H1 (cell line): ENCODE results near the gene GTF2H3. TPM values are rescaled to one million over a fixed set of nuclear protein-coding genes. Genes with fewer than 3 reads are reported as not detected.

Experiments used
- CTCF ChIA-PET: fragments of 300-600 bp; sonication (Branson Sonifier 250); formaldehyde crosslinking; loops from one replicate; lab custom pipeline; 2021; ENCODE audit not compliant: partially characterized antibody; lab: Charles Lee
- POLR2A ChIA-PET: fragments of 300-600 bp; sonication (Branson Sonifier 250); formaldehyde crosslinking; loops from one replicate; lab custom pipeline; 2021; ENCODE audit warnings: inconsistent platforms; ENCODE audit not compliant: partially characterized antibody; lab: Charles Lee
- DNase-seq, 2 experiments: peaks; one replicate each; pipeline versions ENCODE4 v3.0.0 to v3.0.0-alpha.2; 2010 to 2022; ENCODE audit warnings: low spot score in 2 of 2, low read depth in 1 of 2, mixed read lengths in 1 of 2
- FAIRE-seq: peaks from 2 replicates; lab custom pipeline; 2011; peaks lifted over from hg19 to GRCh38; lab: Jason Lieb, UNC
- H2AFZ ChIP-seq: 2 replicates; pipeline ENCODE4 v1.8.1; 2012; ENCODE audit warnings: low read length, inconsistent platforms
- H2AK5ac ChIP-seq: 2 replicates; pipeline ENCODE4 v1.6.1; 2013; ENCODE audit warnings: low read depth, low read length
- H2BK120ac ChIP-seq: replicated peaks from 2 replicates; pipeline ENCODE3; 2013; ENCODE audit warnings: low read depth, low read length, inconsistent platforms
- H2BK12ac ChIP-seq: 2 replicates; pipeline ENCODE4 v1.6.1; 2013; ENCODE audit warnings: low read depth, low read length
- H2BK15ac ChIP-seq: 2 replicates; pipeline ENCODE4 v1.6.1; 2013; ENCODE audit warnings: low read length
- H2BK20ac ChIP-seq: 2 replicates; pipeline ENCODE4 v1.6.1; 2013; ENCODE audit warnings: low read length
- H2BK5ac ChIP-seq: 2 replicates; pipeline ENCODE4 v1.6.1; 2013; ENCODE audit warnings: low read depth, low read length
- H3K14ac ChIP-seq: 2 replicates; pipeline ENCODE4 v1.6.1; 2013; ENCODE audit warnings: inconsistent platforms; ENCODE audit not compliant: insufficient read length
- H3K18ac ChIP-seq: 2 replicates; pipeline ENCODE4 v1.6.1; 2013; ENCODE audit warnings: low read length; ENCODE audit errors: extremely low read depth
- H3K23ac ChIP-seq: 2 replicates; pipeline ENCODE4 v1.6.1; 2013; ENCODE audit warnings: inconsistent platforms; ENCODE audit not compliant: insufficient read length
- H3K23me2 ChIP-seq: 2 replicates; pipeline ENCODE4 v1.6.1; 2013; ENCODE audit warnings: low read depth, low read length
- H3K27ac ChIP-seq: 2 replicates; pipeline ENCODE4 v1.6.1; 2011; ENCODE audit warnings: low read depth, low read length, inconsistent platforms
- H3K27me3 ChIP-seq, 4 experiments: replicated peaks in 1 of 4; 1 replicate in 1 of 4; 2 replicates in 3 of 4; pipeline versions ENCODE4 v1.6.1 to v1.8.1; 2011 to 2013; ENCODE audit warnings: low read length in 3 of 4, mild to moderate bottlenecking in 3 of 4, inconsistent platforms in 2 of 4, mixed read lengths in 2 of 4, moderate library complexity in 1 of 4; ENCODE audit not compliant: control insufficient read depth in 3 of 4, insufficient read depth in 3 of 4; ENCODE audit errors: extremely low read depth in 1 of 4
- H3K36me3 ChIP-seq, 4 experiments: 2 replicates each; pipeline versions ENCODE4 v1.6.1 to v1.8.1; 2011 to 2013; ENCODE audit warnings: mild to moderate bottlenecking in 4 of 4, low read length in 3 of 4, moderate library complexity in 2 of 4, control low read depth in 1 of 4, inconsistent platforms in 1 of 4; ENCODE audit not compliant: insufficient read depth in 4 of 4, control insufficient read depth in 2 of 4
- H3K4ac ChIP-seq: replicated peaks from 2 replicates; pipeline ENCODE3; 2013; ENCODE audit warnings: low read length, low read depth, mixed read lengths, inconsistent platforms; ENCODE audit not compliant: insufficient read length
- H3K4me1 ChIP-seq, 4 experiments: replicated peaks in 1 of 4; 1 replicate in 1 of 4; 2 replicates in 3 of 4; pipeline versions ENCODE4 v1.6.1 to v1.8.1; 2011 to 2013; ENCODE audit warnings: low read length in 3 of 4, inconsistent platforms in 2 of 4, mixed read lengths in 1 of 4; ENCODE audit not compliant: insufficient read depth in 4 of 4, control insufficient read depth in 3 of 4
- H3K4me2 ChIP-seq, 2 experiments: 2 replicates each; pipeline versions ENCODE4 v1.6.1 to v1.8.1; 2011 to 2013; ENCODE audit warnings: low read depth in 2 of 2, low read length in 2 of 2, control low read depth in 1 of 2, inconsistent platforms in 1 of 2, mild to moderate bottlenecking in 1 of 2; ENCODE audit not compliant: insufficient read depth in 1 of 2
- H3K4me3 ChIP-seq, 4 experiments: fragments of 200-600, 300-600 bp in 1 of 4; sonication (generic), shearing (Covaris generic), sonication (Bioruptor Twin) in 1 of 4; 2 replicates each; pipeline versions ENCODE4 v1.5.1 to v1.8.1; 2011 to 2016; ENCODE audit warnings: low read length in 4 of 4, low read depth in 3 of 4, control low read depth in 2 of 4, inconsistent platforms in 2 of 4, mild to moderate bottlenecking in 2 of 4, mixed read lengths in 1 of 4, moderate library complexity in 1 of 4; ENCODE audit not compliant: insufficient read depth in 2 of 4; ENCODE audit errors: extremely low read depth in 1 of 4
- H3K56ac ChIP-seq: replicated peaks from 2 replicates; pipeline ENCODE3; 2013; ENCODE audit warnings: low read depth, mild to moderate bottlenecking, mixed read lengths, low read length, inconsistent platforms; ENCODE audit not compliant: insufficient read length
- H3K79me1 ChIP-seq: 2 replicates; pipeline ENCODE4 v1.6.1; 2013; ENCODE audit warnings: low read depth, low read length, control low read depth
- H3K79me2 ChIP-seq, 2 experiments: 2 replicates each; pipeline versions ENCODE4 v1.6.1 to v1.8.1; 2012 to 2013; ENCODE audit warnings: low read length in 2 of 2, mild to moderate bottlenecking in 2 of 2, inconsistent platforms in 1 of 2; ENCODE audit not compliant: insufficient read depth in 2 of 2, control insufficient read depth in 1 of 2
- H3K9ac ChIP-seq, 4 experiments: replicated peaks in 1 of 4; 1 replicate in 1 of 4; 2 replicates in 3 of 4; pipeline versions ENCODE4 v1.6.1 to v1.8.1; 2011 to 2013; ENCODE audit warnings: low read depth in 3 of 4, low read length in 3 of 4, control low read depth in 2 of 4, mild to moderate bottlenecking in 2 of 4, moderate library complexity in 2 of 4, inconsistent platforms in 1 of 4; ENCODE audit errors: extremely low read depth in 1 of 4
- H3K9me3 ChIP-seq, 2 experiments: 2 replicates each; pipeline versions ENCODE4 v1.6.1 to v1.8.1; 2012 to 2013; ENCODE audit warnings: mild to moderate bottlenecking in 2 of 2, moderate library complexity in 2 of 2, control low read depth in 1 of 2, inconsistent platforms in 1 of 2, low read depth in 1 of 2, low read length in 1 of 2, mixed read lengths in 1 of 2; ENCODE audit not compliant: insufficient read depth in 2 of 2
- H4K20me1 ChIP-seq, 2 experiments: replicated peaks in 1 of 2; 2 replicates each; pipeline versions ENCODE3 to v1.8.1; 2011 to 2013; ENCODE audit warnings: inconsistent platforms in 2 of 2, low read length in 2 of 2, mild to moderate bottlenecking in 1 of 2; ENCODE audit not compliant: insufficient read depth in 2 of 2, control insufficient read depth in 1 of 2
- H4K5ac ChIP-seq: 2 replicates; pipeline ENCODE4 v1.6.1; 2013; ENCODE audit warnings: low read length, low read depth, mixed read lengths, inconsistent platforms; ENCODE audit not compliant: insufficient read length
- H4K8ac ChIP-seq: 2 replicates; pipeline ENCODE4 v1.8.0; 2013; ENCODE audit warnings: mild to moderate bottlenecking, moderate library complexity, low read length, inconsistent platforms; ENCODE audit not compliant: insufficient read depth; ENCODE audit errors: extremely low read depth
- H4K91ac ChIP-seq: replicated peaks from 2 replicates; pipeline ENCODE3; 2013; ENCODE audit warnings: low read length, mixed read lengths, inconsistent platforms; ENCODE audit not compliant: insufficient read length
- ASH2L ChIP-seq: fragments of 200-600, 300-600 bp; sonication (generic); IDR thresholded peaks from one replicate; pipeline ENCODE4 v1.7.1; 2017; ENCODE audit warnings: low read length
- CHD1 ChIP-seq: IDR thresholded peaks from 2 replicates; pipeline ENCODE4 v1.6.1; 2012; ENCODE audit warnings: low read depth, low read length, improper control_type of control experiment
- CHD2 ChIP-seq: IDR thresholded peaks from 2 replicates; pipeline ENCODE4 v1.6.1; 2012; ENCODE audit warnings: low read length, improper control_type of control experiment
- CTBP2 ChIP-seq: IDR thresholded peaks from 2 replicates; pipeline ENCODE4 v1.7.0; 2011; ENCODE audit warnings: borderline replicate concordance, mild to moderate bottlenecking, moderate library complexity, mixed read lengths, low read length; ENCODE audit not compliant: insufficient read depth, insufficient read length
- CTCF ChIP-seq, 3 experiments: IDR thresholded peaks; 1 replicate in 2 of 3; 2 replicates in 1 of 3; pipeline versions ENCODE4 v1.5.1 to v1.6.1; 2011; ENCODE audit warnings: low read length in 3 of 3, mild to moderate bottlenecking in 3 of 3, inconsistent platforms in 2 of 3, low read depth in 1 of 3, moderate library complexity in 1 of 3; ENCODE audit not compliant: insufficient read depth in 1 of 3; ENCODE audit errors: control extremely low read depth in 1 of 3
- EP300 ChIP-seq, 2 experiments: IDR thresholded peaks; 1 replicate in 1 of 2; 2 replicates in 1 of 2; pipeline ENCODE4 v1.6.1; 2011 to 2012; ENCODE audit warnings: low read depth in 2 of 2, low read length in 2 of 2, mild to moderate bottlenecking in 2 of 2, borderline replicate concordance in 1 of 2, inconsistent platforms in 1 of 2, moderate library complexity in 1 of 2
- KDM1A ChIP-seq: fragments of 200-600, 300-600 bp; sonication (generic); IDR thresholded peaks from 2 replicates; pipeline ENCODE4 v1.7.1; 2016; ENCODE audit warnings: mild to moderate bottlenecking, low read length, borderline replicate concordance
- SIX5 ChIP-seq: IDR thresholded peaks from 2 replicates; pipeline ENCODE4 v1.6.1; 2011; ENCODE audit warnings: mild to moderate bottlenecking, low read depth, low read length
- SP2 ChIP-seq: IDR thresholded peaks from 2 replicates; pipeline ENCODE4 v1.6.1; 2012; ENCODE audit warnings: mild to moderate bottlenecking, low read length, inconsistent platforms
- SUZ12 ChIP-seq: fragments of 200-600 bp; sonication (generic); IDR thresholded peaks from 2 replicates; pipeline ENCODE4 v1.6.1; 2012; ENCODE audit warnings: mild to moderate bottlenecking, inconsistent platforms, low read length, moderate library complexity, mixed read lengths
- TAF1 ChIP-seq: IDR thresholded peaks from 2 replicates; pipeline ENCODE4 v1.6.1; 2011; ENCODE audit warnings: mild to moderate bottlenecking, low read depth, low read length
- TCF12 ChIP-seq: IDR thresholded peaks from 2 replicates; pipeline ENCODE4 v1.6.1; 2011; ENCODE audit warnings: low read depth, mild to moderate bottlenecking, low read length
- WGBS, 2 experiments: shearing (Covaris generic) in 1 of 2; methylation state at CpG; one replicate each; pipeline versions ENCODE4 v1.1.6 to v1.1.7; 2013 to 2015; ENCODE audit warnings: low lambda C conversion rate in 2 of 2, mixed read lengths in 2 of 2, inconsistent platforms in 1 of 2, low coverage in 1 of 2, missing lambda C conversion rate in 1 of 2; ENCODE audit not compliant: insufficient replicate concordance in 2 of 2, insufficient coverage in 1 of 2, insufficient read length in 1 of 2; ENCODE audit errors: extremely low coverage in 1 of 2, missing lambda C conversion rate in 1 of 2; 5-methylcytosine and 5-hydroxymethylcytosine counted together
- polyA plus RNA-seq, 7 experiments: library from polyadenylated mRNA; depleted of rRNA in 3 of 7; stranded (reverse) in 5 of 7; unstranded in 2 of 7; fragments of >200 nt in 5 of 7; fragments of 200-250 nt in 2 of 7; gene quantifications; 1 replicate in 5 of 7; 2 replicates in 1 of 7; 4 replicates in 1 of 7; pipeline versions ENCODE4 v1.2.1 to v1.2.3, GENCODE V29; 2011 to 2013; ENCODE audit warnings: missing spikeins in 2 of 7, mixed read lengths in 2 of 7
- total RNA-seq: library from RNA; stranded (reverse); fragmentation: NEBNext Ultra II Directional; extraction: Animal tissue kit (Norgen Biotek cat#: 25700); gene quantifications from 2 replicates; pipeline ENCODE4 v1.2.1, GENCODE V29; 2021

GTF2H3 gene
- total and polyA plus RNA-seq, 2 of the 8 experiments (the other 6 are each of a cell fraction or from before 2014, with no cell fraction given) = 21.0 to 32.1 TPM

DNA sequence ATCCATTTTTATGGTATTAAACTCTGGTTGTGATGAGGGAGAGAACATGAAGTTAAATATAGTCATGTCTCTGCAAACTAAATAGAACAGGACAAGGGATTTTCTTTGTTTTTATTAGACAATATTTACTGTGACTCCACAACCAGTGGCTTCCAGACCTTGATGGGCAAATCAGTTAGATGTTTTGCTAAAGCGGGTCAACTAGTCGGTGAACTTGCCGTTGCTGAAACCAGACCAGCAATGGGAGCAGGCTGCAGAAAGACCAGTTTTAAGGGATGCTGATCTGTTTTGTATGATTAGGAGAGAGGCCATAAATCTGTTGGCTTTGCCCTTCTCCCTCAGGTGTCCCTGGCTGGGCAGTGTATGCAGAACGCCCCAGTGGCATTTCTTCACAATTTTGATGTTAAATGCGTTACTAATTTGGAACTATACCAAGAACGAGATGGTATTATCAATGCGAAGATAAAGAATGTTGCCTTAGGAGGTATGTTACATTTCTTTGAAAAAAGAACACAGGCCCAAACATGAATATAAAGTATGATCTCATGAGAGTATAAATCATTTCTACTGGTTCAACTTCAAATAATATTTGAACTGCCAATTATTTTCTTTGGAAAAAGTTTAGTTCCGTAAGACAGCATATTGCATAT, 56.7 kb downstream of the GTF2H3 start:
- no peaks in the 10 kb centered on the region for H3K9me3 ChIP-seq
- no peak overlapping the region for H3K18ac ChIP-seq
- no peak for DNase-seq
- no peak overlapping the region for H3K23ac ChIP-seq
- no peak overlapping the region for H2BK5ac ChIP-seq
- H3K14ac ChIP-seq = no peak overlapping the region
- no peaks in the 10 kb centered on the region for H3K79me2 ChIP-seq
- H3K4me2 ChIP-seq = no peak overlapping the region
- ChIA-PET POLR2A (no interaction called here), CTCF (no interaction called here)
- no peak overlapping the region for H3K4me3 ChIP-seq
- H4K20me1 ChIP-seq = peaks cover 0 to 2% of the 10 kb centered on the region in 2 experiments
- H3K27me3 ChIP-seq = no peaks in the 10 kb centered on the region
- TF ChIP-seq KDM1A (no peak), CHD1 (no peak), TAF1 (no peak), ASH2L (no peak), CTBP2 (no peak), SUZ12 (no peak), EP300 (IDR thresholded peaks at IDR 0.05; ENCODE audit: borderline replicate concordance in 1 of 2, low read depth in 2 of 2, low read length in 2 of 2) (no peak), SP2 (no peak), CHD2 (no peak), CTCF (IDR thresholded peaks at IDR 0.05; ENCODE audit: control extremely low read depth in 1 of 3, insufficient read depth in 1 of 3, low read depth in 1 of 3, low read length in 3 of 3) (no peak), TCF12 (no peak), SIX5 (no peak)
- no peaks in the 10 kb centered on the region for H3K79me1 ChIP-seq
- H2BK120ac ChIP-seq = no peak overlapping the region
- H2AFZ ChIP-seq = no peak overlapping the region
- H3K23me2 ChIP-seq = no peaks in the 10 kb centered on the region
- no peak overlapping the region for H2BK12ac ChIP-seq
- no peak overlapping the region for H4K5ac ChIP-seq
- no peak overlapping the region for H3K9ac ChIP-seq
- WGBS, 2 experiments = 91% methylated on average over 8 of the region's 8 CpGs; no CpG with 5 or more reads in 1 of the 2 experiments
- no peak overlapping the region for H4K91ac ChIP-seq
- H4K8ac ChIP-seq = no peak overlapping the region
- no peaks in the 10 kb centered on the region; a peak in 1 of 8 replicates for H3K36me3 ChIP-seq
- no peak for FAIRE-seq
- H3K4ac ChIP-seq = no peak overlapping the region
- H2BK15ac ChIP-seq = no peak overlapping the region
- no peak overlapping the region for H3K27ac ChIP-seq
- H3K56ac ChIP-seq = no peak overlapping the region
- H3K4me1 ChIP-seq = no peaks in the 10 kb centered on the region
- H2BK20ac ChIP-seq = no peak overlapping the region
- H2AK5ac ChIP-seq = no peak overlapping the region
